ENCODE results near the gene EMP2. TPM values are rescaled to one million over a fixed set of nuclear protein-coding genes. Genes with fewer than 3 reads are reported as not detected.

Gene EMP2
- total and polyA plus RNA-seq, 2 of the 4 experiments (the other 2 are of a cell fraction) = 13.8 to 18.3 TPM

- no TSS peak for BruUV-seq (replicated peaks)
- CTCF ChIA-PET = interaction anchor here (0.6 to 1.7 kb wide), 7 partner anchors 8 to 397 kb away, joined by 3 to 13 read pairs (median 3); no protein-coding TSS in a partner anchor
Observed at GRCh38 chr16:10521681-10522274, 58.6 kb downstream of the EMP2 start.

More at GRCh38 chr16:10521681-10522274, 58.6 kb downstream of the EMP2 start:
- Histone ChIP-seq H3K9ac (ENCODE audit: low read depth, low read length) (no peak overlapping the region), H3K18ac (ENCODE audit: low read depth, low read length) (no peak overlapping the region), H3K79me1 (ENCODE audit: low read depth in 1 of 2, low read length in 2 of 2) (no peaks in the 10 kb centered on the region), H3K36me3 (ENCODE audit: control insufficient read depth, insufficient read depth, low read length) (no peaks in the 10 kb centered on the region), H3K4me3 (ENCODE audit: insufficient read depth, low read depth, low read length) (no peak overlapping the region), H2AK5ac (ENCODE audit: low read depth, low read length) (no peak overlapping the region), H3K4ac (ENCODE audit: low read depth, low read length) (no peak overlapping the region), H2BK20ac (ENCODE audit: low read depth, low read length) (no peak overlapping the region), H2BK120ac (ENCODE audit: low read depth, low read length) (no peak overlapping the region), H2BK5ac (ENCODE audit: low read depth, low read length, poor library complexity, severe bottlenecking) (no peak overlapping the region), H3K27me3 (ENCODE audit: control insufficient read depth, insufficient read depth, low read length) (no peaks in the 10 kb centered on the region), H2BK15ac (ENCODE audit: low read depth, low read length) (no peak overlapping the region), H3K9me3 (ENCODE audit: control insufficient read depth, insufficient read depth, low read length) (no peaks in the 10 kb centered on the region), H3K56ac (ENCODE audit: extremely low read depth, insufficient read depth, low read length) (no peak overlapping the region), H3K27ac (ENCODE audit: insufficient read depth, low read length) (no peak overlapping the region), H2AK9ac (replicated peaks; ENCODE audit: low read depth, low read length, poor library complexity) (no peak overlapping the region), H3K9me1 (ENCODE audit: insufficient read depth, low read length) (no peaks in the 10 kb centered on the region), H3K23ac (ENCODE audit: low read depth, low read length) (no peak overlapping the region), H4K91ac (ENCODE audit: insufficient read depth, low read depth, low read length) (no peak overlapping the region), H4K5ac (ENCODE audit: low read depth, low read length) (no peak overlapping the region), H3K4me2 (ENCODE audit: low read depth, low read length) (no peak overlapping the region), H3K4me1 (ENCODE audit: control insufficient read depth, insufficient read depth, low read length) (no peaks in the 10 kb centered on the region), H2AFZ (replicated peaks; ENCODE audit: low read length, poor library complexity) (no peak overlapping the region), H3K14ac (replicated peaks; ENCODE audit: low read depth, low read length) (no peak overlapping the region), H4K20me1 (ENCODE audit: insufficient read depth, low read length) (no peaks in the 10 kb centered on the region), H4K8ac (ENCODE audit: low read depth in 2 of 2, low read length in 2 of 2) (no peak overlapping the region)
- WGBS, 2 experiments (ENCODE audit: extremely low coverage in 2 of 2, insufficient read length in 1 of 2) = 17% methylated on average over 1 of the region's 9 CpGs; no CpG with 5 or more reads in 1 of the 2 experiments
- POLR2A ChIA-PET (ENCODE audit: unreplicated experiment) = no interaction called here
- no peak for TF ChIP-seq MXI1 (IDR thresholded peaks at IDR 0.05; ENCODE audit: borderline replicate concordance, low read depth, low read length)
- peak; percentile 88 for TF ChIP-seq CTCF (conservative IDR thresholded peaks at IDR 0.05; ENCODE audit: low read depth, low read length)
- TF ChIP-seq CEBPB (IDR thresholded peaks at IDR 0.05; ENCODE audit: low read depth, low read length) = no peak
- TF ChIP-seq NFE2L2 (IDR thresholded peaks at IDR 0.05; ENCODE audit: low read depth, low read length) = no peak
- TF ChIP-seq ELK1 (IDR thresholded peaks at IDR 0.05; ENCODE audit: borderline replicate concordance, low read depth, low read length) = no peak
- no peak for TF ChIP-seq RCOR1 (IDR thresholded peaks at IDR 0.05; ENCODE audit: insufficient replicate concordance, low read length)
- TF ChIP-seq RAD21 (IDR thresholded peaks at IDR 0.05; ENCODE audit: low read length) = peak; percentile 81
- no peak for TF ChIP-seq RFX5 (IDR thresholded peaks at IDR 0.05; ENCODE audit: low read depth, low read length)
- no peak for TF ChIP-seq BHLHE40 (IDR thresholded peaks at IDR 0.05; ENCODE audit: low read depth, low read length)
- peak; percentile 86 for TF ChIP-seq SMC3 (IDR thresholded peaks at IDR 0.05; ENCODE audit: low read depth, low read length)
- TF ChIP-seq POLR2A (IDR thresholded peaks at IDR 0.05; ENCODE audit: low read depth, low read length) = no peak
- no peak for TF ChIP-seq MAFK (IDR thresholded peaks at IDR 0.05; ENCODE audit: low read depth, low read length)
- no peak for TF ChIP-seq FOS (IDR thresholded peaks at IDR 0.05; ENCODE audit: low read depth, low read length)
- no peak for TF ChIP-seq CHD1 (IDR thresholded peaks at IDR 0.05; ENCODE audit: low read depth, low read length)
- no peak for TF ChIP-seq MAZ (IDR thresholded peaks at IDR 0.05; ENCODE audit: borderline replicate concordance, low read depth, low read length)
- no peak for TF ChIP-seq USF2 (IDR thresholded peaks at IDR 0.05; ENCODE audit: low read depth, low read length)
- in situ Hi-C loops (cut with MboI; ENCODE audit: low sequenced_read_pairs) (loop anchor here (10.0 to 25.0 kb wide), 2 partner anchors 393 to 1509 kb away; no protein-coding TSS in a partner anchor), intact Hi-C loops (cut with micrococcal nuclease) (loop anchor here (1.0 kb wide), 2 partner anchors 216 to 397 kb away; no protein-coding TSS in a partner anchor), dilution Hi-C loops (cut with HindIII; ENCODE audit: low sequenced_read_pairs, unreplicated experiment) (no loop called here)
- ATAC-seq (ENCODE audit: low read depth) (peak; percentile 98), DNase-seq (peak; percentile 68)
